GM23248 (cell line): ENCODE results near the gene CHST10.

ENCODE experiments used
- EZH2 ChIP-seq: fragments of 200-600 bp; sonication (generic); IDR thresholded peaks from 2 replicates; pipeline ENCODE4 v1.6.1; 2018; ENCODE audit warnings: antibody characterized with exemption, mild to moderate bottlenecking; ENCODE audit not compliant: insufficient read depth, poor library complexity, severe bottlenecking
- EZH2phosphoT487 ChIP-seq: fragments of 200-600 bp; sonication (generic); IDR thresholded peaks from 2 replicates; pipeline ENCODE4 v1.6.1; 2018; ENCODE audit warnings: antibody characterized with exemption, moderate library complexity, mild to moderate bottlenecking, low read depth; ENCODE audit not compliant: insufficient read depth

- no peak for TF ChIP-seq EZH2phosphoT487
- TF ChIP-seq EZH2 = no peak
Observed at GRCh38 chr2:100367163-100367562, 50.3 kb downstream of the CHST10 start.
